Measurements from ENCODE around the gene TMEM151B. TPM values are rescaled to one million over a fixed set of nuclear protein-coding genes. Genes with fewer than 3 reads are reported as not detected.

The TMEM151B gene
- total RNA-seq, 4 donors from 2014 or later, result not detected

- Histone ChIP-seq H3K27ac (no peak overlapping the region), H3K4me3 (no peak overlapping the region), H3K9me3 (no peaks in the 10 kb centered on the region), H3K4me1 (peaks cover 7 to 16% (median 11%) of the 10 kb centered on the region in 3 donors), H3K36me3 (peaks cover 0 to 2% (median under 1%) of the 10 kb centered on the region in 3 donors), H3K27me3 (peaks cover 0 to 85% (median 6%) of the 10 kb centered on the region in 4 donors)
- WGBS, 2 donors, result 65 to 74% methylated on average over 5 to 7 of the region's 7 CpGs
- no peak for TF ChIP-seq POLR2A (IDR thresholded peaks at IDR 0.05)
- TF ChIP-seq, protein P1, sequence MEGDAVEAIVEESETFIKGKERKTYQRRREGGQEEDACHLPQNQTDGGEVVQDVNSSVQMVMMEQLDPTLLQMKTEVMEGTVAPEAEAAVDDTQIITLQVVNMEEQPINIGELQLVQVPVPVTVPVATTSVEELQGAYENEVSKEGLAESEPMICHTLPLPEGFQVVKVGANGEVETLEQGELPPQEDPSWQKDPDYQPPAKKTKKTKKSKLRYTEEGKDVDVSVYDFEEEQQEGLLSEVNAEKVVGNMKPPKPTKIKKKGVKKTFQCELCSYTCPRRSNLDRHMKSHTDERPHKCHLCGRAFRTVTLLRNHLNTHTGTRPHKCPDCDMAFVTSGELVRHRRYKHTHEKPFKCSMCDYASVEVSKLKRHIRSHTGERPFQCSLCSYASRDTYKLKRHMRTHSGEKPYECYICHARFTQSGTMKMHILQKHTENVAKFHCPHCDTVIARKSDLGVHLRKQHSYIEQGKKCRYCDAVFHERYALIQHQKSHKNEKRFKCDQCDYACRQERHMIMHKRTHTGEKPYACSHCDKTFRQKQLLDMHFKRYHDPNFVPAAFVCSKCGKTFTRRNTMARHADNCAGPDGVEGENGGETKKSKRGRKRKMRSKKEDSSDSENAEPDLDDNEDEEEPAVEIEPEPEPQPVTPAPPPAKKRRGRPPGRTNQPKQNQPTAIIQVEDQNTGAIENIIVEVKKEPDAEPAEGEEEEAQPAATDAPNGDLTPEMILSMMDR (IDR thresholded peaks at IDR 0.05), result no peak
- intact Hi-C loops (cut with DNase I), result no loop called here
- DNase-seq, result no peak
These were observed 24.9 kb downstream of the TMEM151B start for GRCh38 chr6:44294832-44295791.

DNA sequence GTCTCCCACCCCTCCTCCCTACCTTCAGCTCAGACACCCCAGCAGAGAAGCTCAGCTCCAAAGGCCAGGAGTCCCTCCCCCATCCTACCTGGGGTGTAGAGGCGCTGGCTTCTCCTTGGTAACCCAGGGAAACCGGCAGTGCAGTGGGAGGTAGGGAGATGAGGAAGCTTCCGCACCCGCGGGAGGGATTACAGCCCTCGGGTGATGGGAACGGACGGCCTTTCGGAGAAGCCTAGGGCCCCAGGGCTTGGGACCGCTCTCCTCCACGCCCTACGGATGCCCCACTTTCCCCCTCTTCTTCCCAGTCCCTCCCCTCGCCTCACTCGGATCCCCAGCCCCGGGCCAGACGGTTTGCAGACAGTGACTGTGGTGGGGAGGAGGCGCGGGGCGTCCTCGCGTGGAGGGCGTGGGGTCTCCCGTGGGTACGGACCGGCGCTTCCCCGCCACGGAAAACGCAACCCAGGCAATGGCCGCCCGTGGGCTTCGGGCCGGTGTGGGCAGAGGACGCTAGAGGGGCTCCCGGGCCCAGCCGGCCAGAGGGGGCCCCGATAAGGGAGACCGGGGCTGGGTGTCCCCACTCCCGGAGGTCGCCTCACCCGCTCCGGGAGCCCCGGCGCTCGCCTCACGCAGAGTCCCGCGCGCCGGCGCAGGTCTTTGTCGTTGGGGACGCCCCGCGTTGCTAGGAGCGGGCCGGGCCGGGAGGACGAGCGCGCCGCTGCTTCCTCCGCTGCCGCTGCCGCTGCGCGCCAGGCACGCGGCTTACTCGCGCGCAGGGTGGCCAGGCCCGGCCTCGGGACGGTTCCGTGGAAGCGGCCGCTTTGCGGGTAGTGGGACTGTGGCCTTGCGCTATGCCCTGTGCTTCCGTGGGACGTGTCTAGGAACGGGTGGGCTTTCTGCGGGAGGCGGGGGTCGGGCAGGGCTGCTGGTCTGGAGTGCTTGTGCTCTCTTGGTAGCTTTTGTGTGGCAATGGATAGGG lies 27.1 kb downstream of the TMEM151B start:
- Histone ChIP-seq H3K36me3 (peaks cover 4 to 24% (median 20%) of the 10 kb centered on the region in 3 donors), H3K9me3 (no peaks in the 10 kb centered on the region), H3K4me3 (peak overlapping the region; percentile 16 to 67 (median 41)), H3K27me3 (peaks cover 0 to 62% (median 6%) of the 10 kb centered on the region in 4 donors), H3K27ac (no peak overlapping the region), H3K4me1 (peaks cover 7 to 16% (median 11%) of the 10 kb centered on the region in 3 donors)
- whole genome bisulfite sequencing, 2 donors, result 3% methylated on average over 11 of the region's 86 CpGs; no CpG with 5 or more reads in 1 of the 2 donors
- TF ChIP-seq, protein P1 (IDR thresholded peaks at IDR 0.05), result no peak
- TF ChIP-seq POLR2A (IDR thresholded peaks at IDR 0.05), result no peak
- intact Hi-C loops (cut with DNase I), result no loop called here
- no peak for DNase-seq

- Histone ChIP-seq H3K27ac (no peak overlapping the region), H3K27me3 (peaks cover 0 to 54% (median 6%) of the 10 kb centered on the region in 4 donors), H3K9me3 (no peaks in the 10 kb centered on the region), H3K4me3 (peak overlapping the region in 2 of 4 donors; percentile 49 to 67), H3K4me1 (peaks cover 7 to 16% (median 11%) of the 10 kb centered on the region in 3 donors), H3K36me3 (peaks cover 13 to 33% (median 24%) of the 10 kb centered on the region in 3 donors)
- TF ChIP-seq POLR2A (IDR thresholded peaks at IDR 0.05), result no peak
- TF ChIP-seq, protein P1 (IDR thresholded peaks at IDR 0.05), result no peak
- DNase-seq, result no peak
- intact Hi-C loops (cut with DNase I), result no loop called here
- WGBS, 2 donors, result 29 to 60% methylated on average over 15 to 16 of the region's 20 CpGs
These were observed 28.0 kb downstream of the TMEM151B start for GRCh38 chr6:44298055-44298803.

DNA sequence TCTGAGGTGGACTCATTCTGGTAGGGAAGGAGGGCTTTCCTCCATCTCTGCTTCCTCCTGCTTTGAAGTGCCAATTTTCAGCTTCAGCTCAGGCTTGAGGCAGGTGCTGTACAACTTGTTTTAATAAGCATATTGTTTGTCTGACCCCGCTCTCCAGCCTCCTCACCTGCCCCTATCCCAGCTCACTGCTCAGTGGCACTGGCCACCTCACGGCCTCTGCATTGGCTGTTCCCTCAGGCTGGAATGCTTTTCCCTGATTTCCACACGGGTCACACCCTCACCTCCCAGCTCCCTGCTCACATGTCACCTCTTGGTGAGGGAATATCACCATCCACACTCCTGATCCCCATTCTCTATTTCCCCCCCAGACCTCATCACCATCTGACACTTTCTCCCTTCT lies 28.6 kb downstream of the TMEM151B start:
- Histone ChIP-seq H3K36me3 (peaks cover 17 to 39% (median 29%) of the 10 kb centered on the region in 3 donors), H3K27me3 (peaks cover 0 to 47% (median 6%) of the 10 kb centered on the region in 4 donors), H3K27ac (no peak overlapping the region), H3K9me3 (no peaks in the 10 kb centered on the region), H3K4me3 (no peak overlapping the region), H3K4me1 (peaks cover 7 to 16% (median 11%) of the 10 kb centered on the region in 3 donors)
- DNase-seq, result no peak
- WGBS, 2 donors, result 61 to 91% methylated on average over 3 of the region's 3 CpGs
- intact Hi-C loops (cut with DNase I), result no loop called here
- TF ChIP-seq, protein P1 (IDR thresholded peaks at IDR 0.05), result no peak
